ENCODE results near the gene KPNB1. TPM values are rescaled to one million over a fixed set of nuclear protein-coding genes. Genes with fewer than 3 reads are reported as not detected.

KPNB1 gene
- 278 and 309 TPM in 2 replicates for total RNA-seq

DNA sequence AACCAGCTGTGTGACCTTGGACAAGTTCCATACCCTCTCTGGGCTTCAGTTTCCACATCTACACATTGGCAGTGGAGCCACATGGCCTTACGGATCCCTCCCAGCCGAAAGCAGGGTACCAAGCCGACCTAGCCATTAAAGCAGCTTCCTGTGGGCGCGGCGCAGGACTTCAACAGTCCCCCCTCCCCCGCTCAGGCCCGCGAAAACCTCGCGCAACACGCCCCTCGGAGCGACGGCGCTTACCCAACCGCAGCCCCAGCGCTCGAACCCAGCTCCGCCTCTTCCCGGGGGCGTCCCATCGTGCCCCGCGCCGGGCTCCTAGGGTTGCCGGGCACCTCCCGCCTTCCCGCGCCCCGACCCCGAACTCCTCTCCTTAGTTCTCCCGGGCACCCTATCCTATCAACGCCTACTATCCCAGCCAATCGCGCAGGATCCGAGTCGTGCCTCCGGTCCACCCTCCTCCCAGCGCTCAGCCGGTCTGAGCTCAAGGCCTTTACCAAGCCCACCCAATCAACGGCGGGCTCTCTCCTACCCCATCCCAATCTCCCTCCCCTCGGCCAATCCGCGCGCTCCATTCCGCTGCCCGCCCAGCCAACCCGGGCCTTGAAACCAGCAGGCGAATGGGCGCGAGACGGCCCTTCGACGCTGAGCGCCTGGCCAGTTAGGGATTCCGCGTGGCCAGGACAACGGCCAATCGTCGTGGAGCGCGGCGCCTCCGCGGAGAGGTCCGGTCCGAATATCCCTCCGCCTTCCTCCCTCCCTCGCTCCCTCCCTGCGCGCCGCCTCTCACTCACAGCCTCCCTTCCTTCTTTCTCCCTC is at the start of gene KPNB1:
Gene KPNB1, plus strand, starts transcription at position 767 of the 819 bp plus-strand sequence. CDS start 326 bp downstream, outside the sequence.
- DNase-seq (ENCODE audit: extremely low read depth, low read depth, low spot score): peak; percentile 94

DNA sequence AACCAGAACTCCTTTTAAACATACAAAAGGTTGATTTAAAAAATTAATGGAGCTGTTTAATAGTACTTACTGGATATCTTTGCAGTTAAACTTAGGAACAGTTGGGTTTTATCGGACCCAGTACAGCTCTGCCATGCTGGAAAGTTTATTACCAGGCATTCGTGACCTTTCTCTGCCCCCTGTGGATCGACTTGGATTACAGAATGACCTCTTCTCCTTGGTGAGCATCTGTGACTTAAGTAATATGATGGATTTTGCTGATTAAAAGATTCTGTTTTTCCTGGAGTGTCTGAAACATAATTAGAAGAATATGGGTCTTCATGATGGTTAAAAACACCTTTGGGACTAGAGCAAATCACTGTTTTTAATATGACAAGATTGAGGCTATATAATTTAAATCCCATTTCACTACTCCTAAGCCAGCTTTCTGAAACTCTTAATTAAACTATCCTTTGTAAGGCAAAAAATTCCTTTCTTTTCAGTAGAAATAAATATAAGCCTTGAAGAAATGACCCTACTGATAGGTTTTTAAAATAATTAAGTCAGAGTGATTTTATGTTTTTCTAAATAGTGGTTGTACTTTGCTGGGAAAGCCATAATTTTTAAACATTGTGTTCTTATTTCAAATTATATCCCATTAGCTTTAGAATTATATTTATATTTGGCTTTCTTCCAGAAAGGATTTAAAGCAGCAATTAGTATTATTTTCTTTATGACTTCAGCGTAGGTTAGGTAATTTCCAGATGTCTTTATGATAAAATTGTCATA is 45.7 kb upstream of the KPNB1 start:
- no peak for DNase-seq (ENCODE audit: extremely low read depth, low read depth, low spot score)

DNA sequence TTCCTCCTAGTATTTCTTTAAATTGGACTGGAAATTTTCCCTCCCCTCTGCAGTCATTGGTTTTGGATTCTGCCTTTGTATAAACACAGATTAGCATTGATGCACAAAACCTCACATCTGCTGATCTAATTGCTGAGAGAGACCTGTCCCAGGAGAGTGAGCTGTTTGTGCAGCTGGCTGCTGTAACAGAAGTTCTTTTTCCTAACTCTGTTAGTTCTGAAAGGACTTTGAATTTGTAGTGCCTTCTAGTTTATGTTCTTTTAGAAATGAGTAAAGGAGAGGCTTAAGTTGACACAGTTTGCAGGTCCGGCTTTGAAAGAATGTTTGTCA is 45.2 kb upstream of the KPNB1 start:
- no peak for DNase-seq (ENCODE audit: extremely low read depth, low read depth, low spot score)

DNA sequence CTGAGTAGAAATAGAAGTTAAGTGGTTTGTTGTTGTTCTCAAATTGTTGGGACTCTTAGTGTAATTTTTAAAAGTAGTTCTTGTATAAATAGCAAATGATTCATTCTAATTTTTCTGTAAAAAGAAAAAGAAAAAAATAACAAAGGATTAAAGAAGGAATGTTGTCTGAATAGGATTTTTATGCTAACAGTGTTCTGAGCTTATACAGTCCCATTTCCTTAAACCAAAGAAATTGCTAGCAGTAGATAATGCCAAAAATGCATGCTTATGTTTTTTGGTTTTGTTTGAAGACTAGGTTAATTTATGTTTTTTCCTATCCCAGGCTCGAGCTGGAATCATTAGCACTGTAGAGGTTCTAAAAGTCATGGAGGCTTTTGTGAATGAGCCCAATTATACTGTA is 44.7 kb upstream of the KPNB1 start:
- no peak for DNase-seq (ENCODE audit: extremely low read depth, low read depth, low spot score)

DNA sequence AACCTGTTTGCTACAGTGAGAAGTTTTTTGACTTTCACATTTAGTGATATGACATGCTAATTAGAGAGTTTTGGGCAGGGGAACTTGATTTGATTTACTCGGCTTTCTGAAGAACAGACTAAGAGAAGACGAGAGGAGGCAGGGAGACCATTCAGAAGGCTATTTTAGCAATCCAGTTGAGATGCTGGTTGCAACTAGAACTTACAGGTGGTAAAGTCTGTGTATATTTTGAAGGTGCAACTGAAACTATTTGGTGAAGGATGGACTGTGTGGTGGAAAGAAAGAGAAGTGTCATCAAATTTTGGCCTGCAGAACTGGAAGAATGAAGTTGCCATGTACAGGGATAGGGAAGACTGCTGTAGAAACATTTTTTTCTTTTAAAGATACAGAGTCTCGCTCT is 42.2 kb upstream of the KPNB1 start:
- DNase-seq (ENCODE audit: extremely low read depth, low read depth, low spot score): no peak

DNA sequence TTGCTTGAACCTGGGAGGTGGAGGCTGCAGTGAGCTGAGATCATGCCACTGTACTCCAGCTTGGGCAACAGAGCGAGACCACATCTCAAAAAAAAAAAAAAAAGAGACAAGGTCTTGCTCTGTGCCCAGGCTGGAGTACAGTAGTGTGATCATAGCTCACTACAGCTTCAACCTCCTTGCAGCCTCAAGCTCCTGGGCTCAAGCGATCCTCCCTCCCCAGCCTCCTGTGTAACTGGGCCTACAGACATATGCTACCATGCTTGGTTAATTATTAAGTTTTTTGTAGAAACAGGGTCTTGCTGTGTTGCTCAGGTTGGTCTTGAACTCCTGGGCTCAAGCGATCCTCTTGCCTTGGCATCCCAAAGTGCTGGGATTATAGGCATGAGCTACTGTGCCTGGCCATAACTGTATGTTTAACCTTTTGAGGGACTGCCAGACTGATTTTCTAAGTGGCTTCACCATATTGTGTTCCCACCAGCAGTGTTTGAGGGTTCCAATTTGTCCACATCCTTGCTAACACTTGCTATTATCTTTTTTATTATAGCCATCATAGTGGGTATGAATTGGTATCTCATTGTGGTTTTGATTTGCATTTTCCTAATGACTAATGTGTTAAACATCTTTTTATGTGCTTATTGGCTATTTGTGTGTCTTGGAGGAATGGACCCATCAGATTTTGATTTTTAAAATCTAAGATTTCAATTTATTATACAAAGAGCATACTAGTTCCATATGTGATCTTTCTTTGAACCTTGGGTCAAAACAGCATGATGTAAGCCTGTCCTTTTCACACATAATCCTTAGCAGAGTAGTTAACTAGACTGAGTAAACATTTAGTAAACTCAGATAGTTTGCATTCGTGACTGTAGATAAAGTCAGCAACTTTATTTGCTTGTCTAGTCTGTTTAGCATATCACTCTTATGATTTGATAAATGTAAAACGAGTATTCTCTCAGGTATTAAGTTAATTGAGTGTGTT is 38.1 kb upstream of the KPNB1 start:
- no peak for DNase-seq (ENCODE audit: extremely low read depth, low read depth, low spot score)

DNA sequence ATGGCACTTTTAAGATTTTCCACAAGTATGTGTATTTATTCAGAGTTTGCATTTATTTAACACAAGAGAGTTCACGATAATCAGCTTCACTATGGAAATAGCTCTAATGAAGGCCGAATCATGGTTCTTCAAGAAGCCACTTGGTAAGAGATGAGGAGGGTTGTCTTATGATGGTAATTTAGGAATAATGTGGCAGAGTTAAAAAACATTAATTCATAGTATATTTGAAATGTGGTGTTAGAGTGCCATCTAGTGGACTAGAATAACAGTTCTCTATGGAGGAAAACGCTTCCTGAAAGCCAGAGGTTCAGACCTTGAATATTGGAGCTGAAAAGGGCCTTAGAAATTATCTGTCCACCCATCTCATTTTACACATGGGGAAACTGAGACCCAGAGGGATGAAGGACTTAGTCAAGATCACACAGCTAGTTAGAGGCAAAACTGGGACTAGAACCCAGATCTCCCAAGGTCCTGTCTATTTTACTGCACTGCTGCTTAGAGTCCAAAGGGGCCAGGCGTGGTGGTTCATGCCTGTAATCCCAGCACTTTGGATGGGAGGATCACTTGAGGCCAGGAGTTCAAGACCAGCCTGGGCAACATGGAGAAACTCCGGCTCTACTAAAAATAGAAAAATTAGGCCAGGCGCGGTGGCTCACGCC is 33.8 kb upstream of the KPNB1 start:
- no peak for DNase-seq (ENCODE audit: extremely low read depth, low read depth, low spot score)

DNA sequence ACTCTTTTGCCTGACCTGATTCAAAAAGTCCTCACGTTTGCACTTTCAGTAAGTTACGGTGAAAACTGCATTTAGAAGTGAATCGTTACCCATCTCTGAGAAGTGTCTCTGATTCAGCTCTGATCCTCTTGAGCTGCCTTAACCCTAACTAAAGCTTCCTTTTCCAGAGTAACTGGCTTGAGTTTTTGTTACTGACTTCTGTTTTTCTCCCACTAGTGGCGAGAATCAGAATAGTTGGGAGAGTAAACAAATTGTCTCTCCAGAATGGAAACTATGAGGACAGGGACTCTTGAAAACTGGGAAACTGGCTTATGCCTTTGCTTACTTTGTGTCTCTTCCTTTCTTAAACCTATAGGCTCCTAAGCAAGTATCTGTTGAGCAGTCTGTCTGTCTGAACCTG is 31.3 kb upstream of the KPNB1 start:
- no peak for DNase-seq (ENCODE audit: extremely low read depth, low read depth, low spot score)

DNA sequence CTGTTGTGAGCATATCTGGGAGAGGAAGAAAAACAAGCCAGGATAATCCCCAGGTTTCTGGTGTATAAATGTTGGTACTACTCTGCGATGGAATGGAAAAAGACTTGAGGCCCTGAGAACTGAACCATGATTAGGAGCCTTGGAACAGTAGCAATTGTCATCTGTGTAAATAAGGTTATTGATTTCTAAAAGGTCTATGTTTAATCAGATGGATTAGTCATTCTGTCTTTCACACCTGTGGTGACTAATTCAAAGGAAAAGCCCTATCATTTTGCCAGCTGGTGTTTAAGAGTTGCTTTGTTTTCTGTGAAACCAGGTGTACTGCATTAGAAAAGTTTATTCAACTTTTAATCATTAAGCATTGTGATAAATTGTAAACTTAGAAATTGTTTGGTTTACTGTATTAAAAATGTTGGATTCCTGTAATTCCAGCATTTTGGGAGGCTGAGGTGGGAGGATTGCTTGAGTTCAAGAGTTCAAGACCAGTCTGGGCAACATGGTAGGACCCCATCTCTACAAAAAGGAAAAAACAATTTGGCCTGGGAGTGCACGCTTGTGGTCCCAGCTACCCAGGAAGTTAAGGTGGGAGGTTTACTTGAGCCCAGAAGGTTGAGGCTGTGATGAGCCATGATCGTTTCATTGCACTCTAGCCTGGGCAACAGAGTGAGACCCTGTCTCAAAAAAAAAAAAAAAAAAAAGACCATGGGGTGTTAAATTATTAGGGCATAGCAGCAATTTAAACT is 29.0 kb upstream of the KPNB1 start:
- DNase-seq (ENCODE audit: extremely low read depth, low read depth, low spot score): no peak

DNA sequence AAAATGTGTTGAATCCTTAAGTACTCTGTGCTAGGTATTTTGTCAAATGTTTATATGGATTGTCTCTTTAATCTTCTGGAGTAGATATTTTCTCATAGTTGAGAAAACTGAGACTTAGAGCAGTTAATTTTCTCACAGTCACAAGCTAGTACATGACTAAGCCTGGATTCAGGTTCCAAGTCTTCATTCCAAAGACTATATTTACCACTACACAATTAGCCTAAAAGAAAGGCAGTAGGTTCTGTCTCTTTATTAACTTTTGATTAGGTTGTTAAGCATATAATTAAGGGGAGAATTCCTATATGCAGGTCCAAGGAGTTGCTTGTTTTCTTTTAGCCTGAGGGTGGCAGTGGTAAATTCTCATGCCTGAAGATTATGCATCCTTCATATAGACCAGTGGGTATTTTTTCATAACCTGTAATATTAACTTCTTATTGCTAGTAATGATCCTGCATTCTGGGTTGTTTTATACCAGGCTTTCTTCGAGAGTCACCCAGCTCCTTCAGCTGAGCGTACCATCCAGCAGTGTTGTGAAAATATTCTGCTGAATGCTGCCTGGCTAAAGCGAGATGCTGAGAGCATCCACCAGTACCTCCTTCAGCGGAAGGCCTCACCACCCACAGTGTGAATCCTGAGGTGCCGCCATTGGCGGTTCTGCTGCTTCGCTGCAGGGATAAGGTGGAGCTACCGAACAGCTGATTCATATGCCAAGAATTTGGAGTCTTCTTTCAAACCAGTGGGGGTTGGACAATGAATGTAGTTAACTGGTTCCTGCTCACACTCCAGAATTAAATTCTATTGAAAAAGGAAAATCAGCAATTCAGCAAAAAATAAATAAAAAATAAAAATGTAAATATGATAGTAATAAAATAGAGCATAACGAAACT is 28.2 kb upstream of the KPNB1 start:
- DNase-seq (ENCODE audit: extremely low read depth, low read depth, low spot score): no peak

DNA sequence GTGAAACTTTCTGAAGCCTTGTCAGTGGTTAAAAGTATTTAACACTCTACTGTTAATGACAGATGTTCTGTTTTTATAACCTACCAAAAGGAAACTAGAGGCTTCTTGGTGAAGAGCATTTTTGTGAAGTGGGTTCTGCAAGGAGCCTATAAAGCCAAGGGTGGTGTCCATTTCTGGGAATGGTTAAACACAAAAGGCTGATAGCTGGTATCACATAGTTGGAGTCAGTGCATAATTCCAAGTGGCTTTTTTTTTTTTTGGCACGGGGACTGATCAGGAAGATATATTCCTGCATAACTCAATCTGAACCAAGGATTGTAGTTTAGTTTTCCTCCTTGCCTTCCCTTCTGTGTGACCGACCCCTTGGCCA is 27.6 kb upstream of the KPNB1 start:
- no peak for DNase-seq (ENCODE audit: extremely low read depth, low read depth, low spot score)

DNA sequence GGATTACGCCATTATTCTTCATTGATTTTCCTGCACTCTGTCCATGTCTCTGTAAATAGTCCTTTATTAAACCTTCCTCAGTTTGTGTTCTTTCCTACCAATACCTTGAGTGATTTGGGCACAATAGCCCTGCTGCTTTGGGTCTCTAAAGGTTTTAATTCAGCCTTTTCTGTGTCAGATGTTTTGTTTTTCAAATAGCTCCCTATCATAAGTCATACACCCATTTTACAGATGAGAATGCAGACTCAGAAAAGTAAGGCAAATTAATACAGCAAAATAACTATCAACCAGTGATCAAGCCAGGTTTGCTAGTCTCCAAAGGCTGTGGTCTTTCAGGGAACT is 25.0 kb upstream of the KPNB1 start:
- DNase-seq (ENCODE audit: extremely low read depth, low read depth, low spot score): no peak

DNA sequence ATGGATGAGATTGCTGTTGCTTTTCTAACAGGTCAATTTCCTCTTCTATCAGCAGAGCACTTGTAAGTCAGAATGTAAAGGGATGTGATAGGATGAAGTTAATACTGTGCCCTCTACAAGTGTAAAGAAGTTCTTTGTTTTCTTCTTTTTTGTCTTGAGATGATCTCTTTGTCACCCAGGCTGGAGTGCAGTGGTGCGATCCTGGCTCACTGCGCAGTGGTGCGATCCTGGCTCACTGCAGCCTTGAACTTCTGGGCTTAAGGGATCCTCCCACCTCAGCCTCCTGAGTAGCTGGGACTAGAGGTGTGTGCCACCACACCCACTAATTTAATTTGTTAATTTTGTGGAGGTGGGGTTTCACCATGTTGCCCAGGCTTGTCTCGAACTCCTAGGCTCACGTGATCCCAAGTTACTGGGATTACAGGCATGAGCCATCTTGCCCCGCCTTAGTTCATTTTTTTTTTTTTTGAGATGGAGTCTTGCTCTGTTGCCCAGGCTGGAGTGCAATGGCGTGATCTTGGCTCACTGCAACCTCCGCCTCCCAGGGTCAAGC is 21.6 kb upstream of the KPNB1 start:
- DNase-seq (ENCODE audit: extremely low read depth, low read depth, low spot score): no peak

DNA sequence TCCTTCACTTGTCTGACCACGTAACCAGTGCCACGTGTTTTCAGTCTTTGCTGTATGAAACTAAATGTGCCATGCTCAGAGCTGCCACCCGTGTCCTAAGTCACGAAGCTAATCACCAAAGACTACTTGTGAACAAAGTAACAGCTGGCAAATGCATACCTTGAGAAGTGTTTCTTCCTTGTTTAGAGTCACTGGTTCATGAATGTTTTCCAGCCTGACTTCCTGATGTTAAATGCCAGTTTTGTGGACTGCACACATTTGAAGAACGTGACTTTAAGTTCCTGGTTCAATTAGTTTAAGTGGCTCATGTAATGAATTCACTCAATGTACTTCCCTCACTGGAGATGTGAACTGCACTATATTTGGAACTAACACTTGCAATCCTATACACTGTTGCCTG is 19.9 kb upstream of the KPNB1 start:
- no peak for DNase-seq (ENCODE audit: extremely low read depth, low read depth, low spot score)

DNA sequence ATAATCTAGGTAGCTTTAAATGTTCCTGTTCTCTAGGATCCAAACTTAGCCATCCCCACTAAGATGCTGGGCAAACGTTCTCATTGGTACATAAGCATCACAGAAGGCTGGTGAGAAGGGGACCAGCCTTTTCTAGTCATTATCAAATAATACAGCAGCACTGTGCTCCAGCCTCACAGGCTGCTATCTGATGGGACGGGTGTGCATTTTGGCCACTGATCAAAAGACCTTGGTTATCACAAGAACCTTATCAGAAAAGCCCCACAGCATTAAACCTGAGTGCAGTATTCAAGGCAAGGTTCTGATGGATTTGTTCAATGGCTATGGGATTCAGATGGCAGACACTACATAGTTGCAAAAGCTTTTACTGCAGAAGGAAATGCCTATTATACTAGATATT is 19.1 kb upstream of the KPNB1 start:
- DNase-seq (ENCODE audit: extremely low read depth, low read depth, low spot score): no peak

DNA sequence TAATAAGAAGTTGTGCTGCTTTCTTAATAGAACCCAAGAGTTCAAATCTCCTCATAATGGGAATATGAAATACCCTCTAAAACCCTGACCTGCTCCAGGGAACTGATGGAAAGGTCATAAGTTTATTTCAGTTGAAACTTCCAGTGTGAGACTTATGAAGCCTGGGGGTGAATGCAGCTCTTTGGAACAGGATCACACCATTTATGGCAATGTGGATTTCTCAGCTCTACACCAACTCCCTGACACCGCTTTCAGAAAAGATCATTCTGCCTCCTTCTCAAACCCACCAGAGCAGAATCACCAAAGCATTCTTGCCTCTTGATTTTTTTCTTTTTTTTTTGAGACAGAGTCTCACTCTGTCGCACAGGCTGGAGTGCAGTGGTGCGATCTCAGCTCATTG is 16.7 kb upstream of the KPNB1 start:
- no peak for DNase-seq (ENCODE audit: extremely low read depth, low read depth, low spot score)

DNA sequence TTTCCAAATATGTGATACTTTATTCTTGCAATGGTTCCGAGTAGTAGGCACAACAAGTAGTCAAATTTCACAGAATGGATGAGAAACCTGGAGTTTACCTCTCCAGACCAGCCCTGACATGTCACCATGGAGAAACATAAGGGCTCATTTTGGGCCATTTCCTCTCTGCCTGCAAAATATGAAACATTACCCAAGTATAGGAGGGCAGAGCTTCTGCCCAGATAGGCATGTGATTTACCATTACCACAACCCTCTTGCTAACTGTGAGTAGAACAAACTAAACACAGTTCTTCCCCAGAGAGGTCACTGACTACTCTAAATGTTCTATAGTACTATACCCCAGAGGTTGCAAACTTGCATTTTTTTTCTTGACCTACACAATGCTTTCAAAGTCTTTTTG is 15.7 kb upstream of the KPNB1 start:
- no peak for DNase-seq (ENCODE audit: extremely low read depth, low read depth, low spot score)

DNA sequence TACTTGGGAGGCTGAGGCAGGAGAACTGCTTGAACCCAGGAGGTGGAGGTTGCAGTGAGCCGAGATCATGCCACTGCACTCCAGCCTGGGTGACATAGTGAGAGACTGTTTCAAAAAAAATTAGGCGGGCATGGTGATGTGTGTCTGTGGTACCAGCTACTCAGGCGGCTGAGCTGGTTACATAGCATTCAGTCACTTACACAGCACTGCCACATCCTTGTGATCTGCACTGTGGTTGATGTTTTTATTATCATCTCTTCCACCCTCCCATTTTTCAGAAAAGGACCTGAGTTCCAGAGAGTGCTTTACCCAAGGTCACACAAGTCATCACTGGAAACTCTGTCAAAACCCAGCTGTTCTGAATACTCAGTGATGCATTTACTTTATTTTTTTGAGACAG is 14.8 kb upstream of the KPNB1 start:
- no peak for DNase-seq (ENCODE audit: extremely low read depth, low read depth, low spot score)

DNA sequence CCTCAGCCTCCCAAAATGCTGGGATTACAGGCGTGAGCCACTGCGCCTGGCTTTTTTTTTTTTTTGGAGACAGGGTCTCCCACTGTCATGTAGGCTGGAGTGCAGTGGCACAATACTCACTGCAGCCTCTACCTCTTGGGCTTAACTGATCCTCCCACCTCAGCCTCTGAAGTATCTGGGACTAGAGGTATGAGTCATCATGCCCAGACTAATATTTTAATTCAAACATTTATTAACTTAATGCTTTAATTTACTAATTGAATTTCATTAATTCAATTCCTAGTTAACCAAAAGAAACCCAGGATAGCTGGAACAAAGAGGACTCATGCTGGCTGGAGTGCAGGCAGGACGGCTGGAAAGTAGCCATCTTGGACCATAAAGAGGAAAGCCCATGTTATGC is 14.0 kb upstream of the KPNB1 start:
- DNase-seq (ENCODE audit: extremely low read depth, low read depth, low spot score): no peak

Measured in glomerular endothelial cell (primary cell).